Measurements from ENCODE around the gene TRIM61.
"Not testable (repeated sequence)": the region's sequence is repeated elsewhere in the genome, so short reads cannot be mapped to it uniquely, and the experiment has no call there.

The TRIM61 gene

DNA sequence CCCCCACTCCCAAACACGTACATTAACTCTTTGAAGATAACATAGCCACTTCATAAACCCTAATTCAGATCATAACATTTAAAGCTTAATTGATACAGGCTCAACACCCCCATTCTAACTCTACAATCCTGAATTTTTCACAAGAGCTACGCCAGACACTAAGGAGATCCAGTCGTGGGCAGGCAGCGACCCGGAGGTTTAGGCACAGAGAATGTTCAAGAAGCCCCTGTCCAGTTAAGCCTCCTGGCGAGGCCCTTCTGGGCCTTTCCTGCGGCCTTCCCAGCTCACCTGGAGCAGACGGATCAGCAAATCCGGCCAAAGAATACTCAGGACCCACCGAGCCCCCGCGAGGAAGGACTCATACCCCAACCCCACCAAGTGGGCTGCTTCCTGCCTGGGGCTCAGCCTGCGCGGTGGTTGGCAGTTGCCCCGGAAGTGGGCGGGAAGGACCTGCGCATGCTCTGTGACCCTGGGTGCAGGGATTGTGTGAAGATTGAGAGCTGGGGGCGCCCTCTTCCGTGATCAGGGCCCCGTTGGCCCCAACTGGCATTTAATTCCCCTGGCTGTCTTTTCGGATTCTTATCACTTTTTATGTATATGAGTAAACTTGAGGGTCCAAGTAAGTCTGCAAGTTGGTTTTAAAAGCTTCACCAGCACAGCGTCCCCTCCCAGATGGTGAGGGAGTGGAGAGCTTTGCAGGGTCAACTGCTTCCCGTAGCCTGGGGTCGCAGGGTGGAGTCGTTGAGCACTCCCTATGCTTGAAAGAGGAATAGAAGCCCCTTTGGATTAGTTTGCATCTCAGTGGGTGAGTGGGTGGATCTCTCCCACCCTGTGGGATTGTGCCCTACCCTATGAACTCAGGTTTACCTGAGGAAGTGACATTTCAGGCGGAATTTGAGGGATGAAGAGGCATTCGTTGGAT lies at the start of gene TRIM61:
Gene TRIM61 (minus strand): TSS at position 415 of the 922 bp plus-strand sequence. CDS start 7,655 bp downstream, outside the sequence.
- DNase-seq, result no peak

DNA sequence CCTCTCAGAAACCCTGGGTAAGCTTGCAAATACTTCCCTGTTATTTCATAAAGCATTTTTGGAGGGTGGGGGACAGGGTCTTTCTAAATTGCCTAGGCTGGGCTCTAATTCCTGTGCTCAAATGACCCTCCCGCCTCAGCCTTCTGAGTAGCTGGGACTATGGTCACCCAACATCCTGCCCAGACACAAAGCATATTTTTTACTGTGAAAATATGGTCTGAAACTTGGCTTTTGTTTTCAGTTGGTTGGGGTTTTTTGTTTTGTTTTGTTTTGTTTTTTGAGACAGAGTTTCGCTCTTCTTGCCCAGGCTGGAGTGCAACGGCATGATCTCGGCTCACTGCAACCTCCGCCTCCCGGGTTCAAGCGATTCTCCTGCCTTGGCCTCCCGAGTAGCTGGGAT lies 48.3 kb upstream of the TRIM61 start:
- not testable (repeated sequence) for DNase-seq

DNA sequence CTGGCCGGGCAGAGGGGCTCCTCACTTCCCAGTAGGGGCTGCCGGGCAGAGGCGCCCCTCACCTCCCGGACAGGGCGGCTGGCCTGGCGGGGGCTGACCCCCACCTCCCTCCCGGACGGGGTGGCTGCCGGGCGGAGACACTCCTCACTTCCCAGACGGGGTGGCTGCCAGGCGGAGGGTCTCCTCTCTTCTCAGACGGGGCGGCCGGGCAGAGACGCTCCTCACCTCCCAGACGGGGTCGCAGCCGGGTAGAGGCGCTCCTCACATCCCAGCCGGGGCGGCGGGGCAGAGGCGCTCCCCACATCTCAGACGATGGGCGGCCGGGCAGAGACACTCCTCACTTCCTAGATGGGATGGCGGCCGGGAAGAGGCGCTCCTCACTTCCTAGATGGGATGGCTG lies 42.5 kb upstream of the TRIM61 start:
- DNase-seq, result not testable (repeated sequence)

DNA sequence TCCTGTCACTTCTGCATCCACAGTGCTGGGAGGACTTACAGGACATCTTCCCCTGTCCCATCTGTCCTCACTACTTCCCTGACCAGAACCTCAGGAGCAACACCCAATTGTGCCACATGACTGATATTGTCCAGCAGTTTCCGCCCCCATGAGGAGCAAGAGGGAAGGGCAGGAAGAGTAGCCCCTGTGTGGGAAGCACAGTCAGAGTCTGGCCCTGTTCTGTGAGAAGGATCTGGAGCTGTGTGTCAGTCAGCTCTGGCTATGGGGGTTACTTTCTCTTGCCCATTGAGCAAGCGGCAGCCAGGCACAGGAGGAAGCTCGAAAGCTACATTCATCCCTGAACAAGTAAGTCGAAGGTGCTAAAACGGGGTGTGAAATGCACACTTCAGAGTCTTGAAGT lies 39.5 kb upstream of the TRIM61 start:
- DNase-seq, result no peak

DNA sequence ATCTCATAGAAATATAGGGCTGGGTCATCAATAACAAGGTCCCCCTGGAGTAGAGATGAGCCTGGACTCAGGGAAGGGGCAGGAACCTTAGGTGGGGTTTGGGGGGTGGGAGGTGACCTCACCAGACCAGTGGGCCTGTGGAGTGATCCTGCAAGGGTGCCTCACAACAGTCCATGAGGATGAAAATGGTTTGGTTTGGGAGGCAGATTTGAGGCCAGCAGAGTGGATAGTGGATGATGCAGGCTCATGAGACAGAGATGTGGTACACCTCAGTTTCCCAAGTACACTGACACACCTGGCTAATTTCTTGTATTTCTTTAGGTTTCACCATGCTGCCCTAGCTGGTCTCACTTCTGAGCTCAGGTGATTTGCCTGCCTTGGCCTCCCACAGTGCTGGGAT lies 36.2 kb upstream of the TRIM61 start:
- no peak for DNase-seq

DNA sequence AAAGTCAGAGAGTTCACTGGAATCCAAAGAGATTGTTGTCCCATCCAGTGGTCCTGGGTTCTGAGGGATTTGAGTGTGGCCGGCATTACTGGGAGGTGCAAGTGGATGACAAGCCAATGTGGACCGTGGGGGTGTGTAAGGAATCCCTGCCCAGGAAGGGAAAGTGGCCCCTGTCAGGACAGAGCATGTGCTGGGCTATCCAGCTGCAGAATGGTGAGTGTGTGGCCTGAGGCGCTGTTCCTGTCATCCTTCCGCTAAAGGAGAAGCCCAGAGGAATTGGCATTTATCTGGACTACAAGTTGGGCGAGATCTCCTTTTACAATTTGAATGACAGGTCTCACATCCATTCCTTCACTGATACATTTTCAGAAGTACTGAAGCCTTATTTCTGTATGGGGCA lies 33.9 kb upstream of the TRIM61 start:
- DNase-seq, result no peak

DNA sequence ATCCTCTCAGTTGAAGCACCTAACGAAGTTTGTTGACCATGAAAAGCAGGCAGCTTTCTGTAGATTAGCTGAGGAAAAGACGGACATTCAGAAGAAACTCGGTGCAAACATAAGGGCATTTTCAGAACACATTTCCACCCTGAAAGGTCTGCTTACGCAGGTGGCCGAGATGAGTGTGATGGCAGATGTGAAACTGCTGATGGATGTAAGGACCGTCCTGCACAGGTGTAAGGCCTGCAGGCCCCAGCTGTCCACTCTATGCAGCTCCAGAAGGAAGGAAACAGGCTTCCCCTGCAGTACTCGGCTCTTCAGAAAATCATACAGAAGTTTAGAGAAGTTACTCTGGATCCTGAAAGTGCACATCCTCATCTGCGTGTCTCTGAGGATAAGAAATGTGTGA lies 33.5 kb upstream of the TRIM61 start:
- no peak for DNase-seq

DNA sequence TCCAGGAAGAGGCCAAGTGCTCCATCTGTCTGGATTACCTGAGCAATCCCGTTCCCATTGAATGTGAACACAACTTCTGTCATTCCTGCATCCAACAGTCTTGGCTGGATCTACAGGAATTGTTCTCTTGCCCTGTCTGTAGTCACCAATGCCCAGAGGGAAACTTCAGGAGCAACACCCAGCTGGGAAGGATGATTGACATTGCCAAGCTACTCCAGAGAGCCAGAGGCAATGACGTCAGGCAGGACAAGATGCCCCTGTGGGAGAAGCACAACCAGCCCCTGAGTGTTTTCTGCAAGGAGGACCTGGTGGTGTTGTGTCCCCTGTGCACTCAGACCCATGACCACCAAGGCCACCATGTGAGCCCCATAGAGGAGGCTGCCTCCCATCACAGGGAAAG lies 33.0 kb upstream of the TRIM61 start:
- no peak for DNase-seq

DNA sequence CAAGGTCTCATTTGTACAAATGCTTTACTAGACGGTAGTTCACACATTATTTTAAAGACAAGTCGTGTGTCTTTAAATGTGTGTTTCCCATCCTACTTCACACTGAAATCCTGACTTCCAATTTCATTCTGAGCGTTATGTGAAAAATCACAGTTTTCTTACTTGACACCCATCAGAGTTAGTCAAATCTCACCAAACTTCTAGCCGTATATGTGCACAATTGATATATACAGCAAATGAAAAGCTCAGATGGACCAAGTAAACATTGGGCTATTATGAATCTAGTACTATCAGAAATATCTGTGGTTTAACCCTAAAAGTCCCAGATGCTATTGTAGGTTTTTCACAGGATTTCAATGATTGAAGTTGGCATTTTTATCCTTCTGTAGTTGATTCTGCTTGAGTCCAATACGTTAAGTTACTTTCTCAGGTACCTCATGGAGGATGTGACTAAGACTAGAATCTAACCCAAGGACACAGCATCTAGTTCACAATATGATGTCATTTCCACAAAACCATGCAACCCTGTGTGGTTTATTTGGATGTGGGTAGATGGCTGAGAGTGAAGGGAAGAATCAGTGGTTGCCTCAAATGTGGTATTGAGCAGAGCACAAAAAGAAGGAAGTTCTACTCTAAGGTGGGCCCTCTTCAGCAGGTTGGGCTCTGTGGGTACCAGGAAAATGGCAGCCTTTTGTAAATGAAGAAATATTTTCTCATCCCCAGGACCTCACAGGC lies 32.2 kb upstream of the TRIM61 start:
- no peak for DNase-seq

DNA sequence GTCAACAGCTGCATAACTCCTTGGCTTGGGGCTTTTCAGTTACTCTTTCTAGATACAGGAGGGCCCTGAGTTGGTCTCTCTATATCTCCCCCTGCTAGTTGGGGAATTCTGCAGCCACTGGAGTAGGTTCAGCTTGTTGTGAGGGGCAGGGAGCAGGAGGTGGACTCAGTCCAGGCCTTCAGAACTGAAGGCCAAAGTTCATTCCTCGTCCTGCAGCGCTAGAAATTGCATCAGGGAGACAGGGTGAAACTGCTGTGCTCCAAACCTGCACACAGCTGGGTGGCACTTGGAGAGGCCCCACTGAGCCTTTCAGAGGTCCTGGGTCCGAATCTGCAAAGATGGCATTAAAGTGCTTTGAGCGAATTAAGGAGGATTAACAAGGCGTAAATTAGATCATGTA lies 29.4 kb upstream of the TRIM61 start:
- DNase-seq, result no peak

DNA sequence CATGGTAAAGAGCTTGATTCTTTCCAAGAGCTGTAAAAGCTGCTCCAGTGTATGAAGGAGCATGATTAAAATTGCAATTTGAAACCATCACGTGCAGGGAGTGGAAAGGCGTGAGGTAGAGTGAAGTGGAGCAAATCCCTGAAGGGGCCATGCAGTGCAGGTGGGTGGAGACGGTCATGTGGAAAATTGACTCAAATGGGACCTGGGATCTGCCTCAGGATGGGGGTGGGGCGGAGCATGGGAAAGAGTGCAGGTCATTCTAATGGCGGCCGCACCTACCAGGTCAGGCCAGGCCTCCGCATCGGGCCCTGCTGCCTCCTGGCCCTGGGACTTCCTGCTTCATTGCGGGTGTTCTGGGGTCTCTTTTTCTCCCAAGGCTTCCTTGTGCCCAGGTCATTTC lies 29.0 kb upstream of the TRIM61 start:
- no peak for DNase-seq

DNA sequence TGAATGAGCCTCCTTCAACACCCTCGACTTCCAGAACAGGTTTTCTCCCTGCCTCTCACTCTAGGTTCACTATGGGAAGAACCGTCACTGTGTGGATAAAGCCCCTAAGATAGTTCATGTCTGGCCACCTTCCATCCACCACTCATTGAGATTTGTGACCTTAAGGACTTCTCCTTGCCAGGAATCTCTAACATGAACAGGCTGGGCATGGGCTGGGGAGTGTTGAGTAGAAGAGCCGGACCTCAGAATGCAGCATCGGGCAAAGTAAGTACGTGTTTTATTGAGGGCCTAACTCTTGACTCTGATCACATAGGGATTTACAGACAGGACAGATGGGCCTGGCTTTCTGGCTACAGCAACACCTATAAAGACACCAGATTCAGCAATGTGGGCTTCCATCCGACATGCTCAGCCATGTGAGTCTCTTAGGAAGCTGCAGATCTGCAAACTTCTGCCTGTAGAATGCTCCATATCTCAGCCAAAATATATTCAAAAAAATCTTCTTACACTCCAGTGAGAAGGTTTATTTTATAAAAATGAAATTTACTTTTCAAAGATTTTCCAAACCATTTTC lies 28.0 kb upstream of the TRIM61 start:
- DNase-seq, result no peak

DNA sequence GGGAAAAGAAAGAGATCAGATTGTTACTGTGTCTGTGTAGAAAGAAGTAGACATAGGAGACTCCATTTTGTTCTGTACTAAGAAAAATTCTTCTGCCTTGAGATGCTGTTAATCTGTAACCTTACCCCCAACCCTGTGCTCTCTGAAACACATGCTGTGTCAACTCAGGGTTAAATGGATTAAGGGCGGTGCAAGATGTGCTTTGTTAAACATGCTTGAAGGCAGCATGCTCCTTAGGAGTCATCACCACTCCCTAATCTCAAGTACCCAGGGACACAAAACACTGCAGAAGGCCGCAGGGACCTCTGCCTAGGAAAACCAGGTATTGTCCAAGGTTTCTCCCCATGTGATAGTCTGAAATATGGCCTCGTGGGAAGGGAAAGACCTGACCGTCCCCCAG lies 24.5 kb upstream of the TRIM61 start:
- not testable (repeated sequence) for DNase-seq

DNA sequence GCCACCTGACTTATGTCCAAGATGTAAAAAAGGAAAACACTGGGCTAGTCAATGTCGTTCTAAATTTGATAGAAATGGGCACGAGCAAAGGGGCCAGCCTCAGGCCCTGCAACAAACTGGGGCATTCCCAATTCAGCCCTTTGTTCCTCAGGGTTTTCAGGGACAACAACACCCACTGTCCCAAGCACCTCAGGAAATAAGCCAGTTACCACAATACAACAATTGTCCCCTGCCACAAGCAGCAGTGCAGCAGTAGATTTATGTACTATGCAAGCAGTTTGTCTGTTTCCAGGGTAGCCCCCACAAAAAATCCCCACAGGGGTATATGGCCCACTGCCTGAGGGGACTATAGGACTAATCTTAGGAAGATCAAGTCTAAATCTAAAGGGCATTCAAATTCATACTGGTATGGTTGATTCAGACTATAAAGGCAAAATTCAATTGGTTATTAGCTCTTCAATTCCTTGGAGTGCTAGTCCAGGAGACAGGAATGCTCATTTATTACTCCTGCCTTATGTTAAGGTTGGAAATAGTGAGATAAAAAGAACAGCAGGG lies 21.1 kb upstream of the TRIM61 start:
- DNase-seq, result not testable (repeated sequence)

DNA sequence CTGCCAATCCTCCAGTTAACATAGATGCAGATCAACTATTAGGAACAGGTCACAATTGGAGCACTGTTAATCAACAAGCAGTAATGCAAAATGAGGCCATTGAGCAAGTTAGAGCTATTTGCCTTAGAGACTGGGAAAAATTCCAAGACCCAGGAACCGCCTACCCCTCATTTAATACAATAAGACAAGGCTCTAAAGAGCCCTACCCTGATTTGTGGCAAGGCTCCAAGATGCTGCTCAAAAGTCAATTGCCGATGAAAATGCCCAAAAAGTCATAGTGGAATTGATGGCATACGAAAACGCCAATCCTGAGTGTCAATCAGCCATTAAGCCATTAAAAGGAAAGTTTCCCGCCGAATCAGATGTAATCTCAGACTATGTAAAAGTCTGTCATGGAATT lies 20.5 kb upstream of the TRIM61 start:
- DNase-seq, result no peak

DNA sequence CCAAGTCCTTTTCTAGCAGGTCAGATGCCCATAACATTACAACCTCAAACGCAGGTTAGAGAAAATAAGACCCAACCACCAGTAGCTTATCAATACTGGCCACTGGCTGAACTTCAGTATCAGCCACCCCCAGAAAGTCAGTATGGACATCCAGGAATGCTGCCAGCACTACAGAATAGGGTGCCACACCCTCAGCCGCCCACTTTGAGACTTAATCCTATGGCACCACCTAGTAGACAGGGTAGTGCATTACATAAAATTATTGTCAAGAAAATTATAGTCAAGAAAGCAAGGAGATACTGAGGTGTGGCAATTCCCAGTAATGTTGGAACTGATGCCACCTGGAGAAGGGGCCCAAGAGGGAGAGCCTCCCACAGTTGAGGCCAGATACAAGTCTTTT lies 19.9 kb upstream of the TRIM61 start:
- DNase-seq, result no peak

DNA sequence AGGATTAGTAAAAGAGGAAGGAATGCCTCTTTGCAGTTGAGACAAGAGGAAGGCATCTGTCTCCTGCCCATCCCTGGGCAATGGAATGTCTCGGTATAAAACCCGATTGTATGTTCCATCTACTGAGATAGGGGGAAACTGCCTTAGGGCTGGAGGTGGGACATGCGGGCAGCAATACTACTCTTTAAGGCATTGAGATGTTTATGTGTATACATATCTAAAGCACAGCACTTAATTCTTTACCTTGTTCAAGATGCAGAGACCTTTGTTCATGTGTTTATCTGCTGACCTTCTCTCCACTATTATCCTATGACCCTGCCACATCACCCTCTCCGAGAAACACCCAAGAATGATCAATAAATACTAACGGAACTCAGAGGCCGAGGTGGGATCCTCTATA lies 18.7 kb upstream of the TRIM61 start:
- not testable (repeated sequence) for DNase-seq

DNA sequence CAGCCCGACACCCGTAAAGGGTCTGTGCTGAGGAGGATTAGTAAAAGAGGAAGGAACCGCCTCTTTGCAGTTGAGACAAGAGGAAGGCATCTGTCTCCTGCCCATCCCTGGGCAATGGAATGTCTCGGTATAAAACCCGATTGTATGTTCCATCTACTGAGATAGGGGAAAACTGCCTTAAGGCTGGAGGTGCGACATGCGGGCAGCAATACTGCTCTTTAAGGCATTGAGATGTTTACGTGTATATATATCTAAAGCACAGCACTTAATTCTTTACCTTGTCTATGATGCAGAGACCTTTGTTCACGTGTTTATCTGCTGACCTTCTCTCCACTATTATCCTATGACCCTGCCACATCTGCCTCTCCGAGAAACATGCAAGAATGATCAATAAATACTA lies 13.3 kb upstream of the TRIM61 start:
- not testable (repeated sequence) for DNase-seq

DNA sequence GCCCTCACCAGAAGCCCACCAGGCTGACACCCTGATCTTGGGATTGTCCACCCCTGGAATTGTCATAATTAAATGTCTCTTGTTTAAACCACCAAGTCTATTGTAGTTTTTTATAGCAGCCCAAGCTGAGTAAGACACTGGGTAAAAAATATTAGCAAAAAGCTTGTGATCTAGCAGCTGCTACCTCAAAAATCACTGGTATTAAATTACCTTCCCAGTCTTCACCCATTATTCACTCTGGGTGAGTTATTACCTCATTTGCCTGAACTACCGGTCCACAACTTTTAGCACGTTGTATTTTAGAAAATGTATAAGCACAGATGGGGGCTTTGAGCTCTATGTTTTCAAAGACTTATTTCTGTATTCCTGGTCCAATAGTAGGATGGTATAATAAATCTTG lies 12.0 kb upstream of the TRIM61 start:
- no peak for DNase-seq

DNA sequence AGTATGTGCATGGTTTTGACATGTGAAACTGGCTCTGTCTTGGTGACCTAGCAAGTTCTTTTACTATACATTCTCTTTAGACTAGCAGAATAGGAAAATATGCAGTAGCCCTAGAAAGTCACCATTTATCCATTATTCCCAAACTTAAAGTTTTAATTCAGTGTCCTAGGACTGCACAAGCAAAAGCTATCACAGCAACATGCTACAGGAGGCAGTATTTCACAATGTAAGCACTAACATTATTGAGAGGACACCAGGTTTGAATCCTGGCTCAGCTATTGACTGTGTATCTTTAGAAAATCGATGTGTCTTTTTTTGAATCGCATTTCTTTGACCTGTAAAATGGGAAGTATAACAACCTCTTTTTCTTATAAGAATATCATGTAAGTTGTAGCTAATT lies 5.5 kb downstream of the TRIM61 start:
- DNase-seq, result not testable (repeated sequence)

DNA sequence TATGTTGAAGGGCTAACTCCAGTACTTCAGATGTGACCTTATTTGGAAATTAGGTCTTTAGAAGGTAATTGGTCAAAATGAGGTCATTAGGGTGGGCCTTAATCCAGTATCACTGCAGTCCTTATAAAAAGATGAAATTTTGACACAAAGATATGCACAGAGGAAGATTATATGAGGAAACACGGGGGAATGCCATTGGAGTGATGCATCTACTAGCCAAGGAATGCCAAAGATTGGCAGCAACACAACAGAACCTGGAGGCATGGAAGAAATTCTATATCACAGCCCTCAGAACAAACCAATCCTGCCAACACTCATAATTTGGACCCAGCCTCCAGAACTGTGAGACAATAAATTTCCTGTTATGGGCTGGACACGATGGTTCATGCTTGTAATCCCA lies 17.6 kb downstream of the TRIM61 start:
- no peak for DNase-seq

DNA sequence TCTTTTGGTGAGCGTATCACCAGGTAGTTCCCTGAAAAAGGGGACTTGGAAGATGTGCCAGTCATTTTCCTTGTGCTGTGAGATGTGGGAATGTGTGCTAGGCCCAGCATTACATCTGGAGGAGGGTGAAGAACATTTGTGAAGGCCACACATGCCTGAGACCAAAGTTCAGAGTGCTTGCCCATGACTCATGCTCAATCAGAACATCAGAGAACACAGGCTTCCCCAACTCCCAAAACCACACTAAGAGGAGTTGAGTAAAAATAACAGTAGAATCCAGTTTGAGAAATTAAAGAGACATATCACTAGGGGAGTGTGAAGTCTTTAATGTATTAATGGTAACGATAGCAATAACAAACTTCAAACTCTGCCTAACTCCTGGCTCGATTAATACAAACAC lies 18.0 kb downstream of the TRIM61 start:
- not testable (repeated sequence) for DNase-seq

Data from NCI-H345 (cell line).